Measurements from ENCODE around the gene MEIS2.

MEIS2 gene

DNA sequence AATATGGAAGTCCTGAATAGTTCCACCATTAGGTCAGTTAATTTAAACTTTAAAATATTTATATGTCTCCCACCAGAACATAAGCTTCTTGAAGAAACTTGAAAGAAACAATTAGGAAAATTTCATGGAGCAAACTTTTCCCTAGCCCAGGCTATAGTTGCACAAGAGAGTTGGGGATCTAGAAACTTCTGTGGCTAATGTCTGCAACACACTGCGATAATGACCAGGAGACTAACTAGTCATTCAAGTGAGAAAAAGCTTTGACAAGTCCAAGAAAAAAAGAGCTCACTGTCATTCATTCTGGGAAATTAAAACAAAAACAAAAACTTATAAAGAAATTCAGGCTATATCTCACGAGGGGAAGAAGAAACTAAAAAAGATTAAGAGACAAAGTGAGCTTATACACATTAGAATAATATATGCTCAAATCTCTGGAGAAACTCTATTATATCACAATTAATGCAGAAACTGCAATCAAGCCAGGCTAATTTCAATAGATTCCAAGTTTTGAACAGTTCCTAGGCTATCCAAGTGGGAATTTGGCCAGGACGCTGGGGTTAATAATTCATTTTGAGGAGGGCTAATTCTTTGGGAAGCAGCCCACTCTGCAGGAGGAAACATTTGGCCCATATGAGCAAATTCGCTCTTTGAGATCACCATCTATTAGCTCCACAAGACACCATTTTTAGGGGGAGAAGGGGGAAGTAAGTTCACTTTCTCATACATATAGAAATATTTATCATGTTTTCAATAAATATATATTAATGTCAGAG lies 134.6 kb downstream of the MEIS2 start:
- no peak for DNase-seq (ENCODE audit: extremely low spot score)
- CTCF ChIA-PET: interaction anchor here (1.2 to 1.3 kb wide), 3 partner anchors 8 to 20 kb away, joined by 3 to 4 read pairs (median 3); no protein-coding TSS in a partner anchor
- POLR2A ChIA-PET: no interaction called here
- TF ChIP-seq, protein P1, sequence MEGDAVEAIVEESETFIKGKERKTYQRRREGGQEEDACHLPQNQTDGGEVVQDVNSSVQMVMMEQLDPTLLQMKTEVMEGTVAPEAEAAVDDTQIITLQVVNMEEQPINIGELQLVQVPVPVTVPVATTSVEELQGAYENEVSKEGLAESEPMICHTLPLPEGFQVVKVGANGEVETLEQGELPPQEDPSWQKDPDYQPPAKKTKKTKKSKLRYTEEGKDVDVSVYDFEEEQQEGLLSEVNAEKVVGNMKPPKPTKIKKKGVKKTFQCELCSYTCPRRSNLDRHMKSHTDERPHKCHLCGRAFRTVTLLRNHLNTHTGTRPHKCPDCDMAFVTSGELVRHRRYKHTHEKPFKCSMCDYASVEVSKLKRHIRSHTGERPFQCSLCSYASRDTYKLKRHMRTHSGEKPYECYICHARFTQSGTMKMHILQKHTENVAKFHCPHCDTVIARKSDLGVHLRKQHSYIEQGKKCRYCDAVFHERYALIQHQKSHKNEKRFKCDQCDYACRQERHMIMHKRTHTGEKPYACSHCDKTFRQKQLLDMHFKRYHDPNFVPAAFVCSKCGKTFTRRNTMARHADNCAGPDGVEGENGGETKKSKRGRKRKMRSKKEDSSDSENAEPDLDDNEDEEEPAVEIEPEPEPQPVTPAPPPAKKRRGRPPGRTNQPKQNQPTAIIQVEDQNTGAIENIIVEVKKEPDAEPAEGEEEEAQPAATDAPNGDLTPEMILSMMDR (IDR thresholded peaks at IDR 0.05; ENCODE audit: control extremely low read depth, extremely low read depth, low read depth, missing control alignments): no peak

DNA sequence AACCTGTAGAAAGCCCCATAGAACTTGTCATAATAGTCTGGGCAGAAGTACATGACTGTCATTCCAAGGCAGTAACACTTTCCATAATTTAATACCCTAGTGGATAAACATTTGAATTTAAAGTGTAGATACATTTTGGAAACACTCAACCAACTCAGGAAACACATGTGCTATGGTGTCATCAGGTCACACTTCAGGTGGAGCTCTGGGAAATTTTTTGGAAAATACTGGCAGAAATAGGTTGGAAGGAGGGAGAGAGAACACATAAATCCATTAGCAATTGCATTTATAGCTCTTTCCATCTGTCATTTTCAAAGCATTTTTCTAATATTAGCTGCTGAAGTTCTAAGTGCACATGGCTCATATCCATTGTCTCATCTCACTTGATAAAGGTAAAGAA lies 135.7 kb downstream of the MEIS2 start:
- TF ChIP-seq, protein P1 (IDR thresholded peaks at IDR 0.05; ENCODE audit: control extremely low read depth, extremely low read depth, low read depth, missing control alignments): no peak
- POLR2A ChIA-PET: no interaction called here
- no peak for DNase-seq (ENCODE audit: extremely low spot score)
- CTCF ChIA-PET: interaction anchor here (1.2 to 1.3 kb wide), 2 partner anchors 16 to 19 kb away, joined by 3 read pairs; no protein-coding TSS in a partner anchor

GRCh38 chr15:36961956-36962355 lies 138.4 kb downstream of the MEIS2 start:
- TF ChIP-seq, protein P1 (IDR thresholded peaks at IDR 0.05; ENCODE audit: control extremely low read depth, extremely low read depth, low read depth, missing control alignments): no peak
- CTCF ChIA-PET: interaction anchor here (1.9 kb wide), 1 partner anchor 23 kb away, joined by 7 read pairs; no protein-coding TSS in a partner anchor
- POLR2A ChIA-PET: no interaction called here
- no peak for DNase-seq (ENCODE audit: extremely low spot score)

- CTCF ChIA-PET: interaction anchor here (1.9 to 2.2 kb wide), 2 partner anchors 8 to 22 kb away, joined by 7 to 9 read pairs; no protein-coding TSS in a partner anchor
Measured at GRCh38 chr15:36960947-36961227, 139.5 kb downstream of the MEIS2 start.

DNA sequence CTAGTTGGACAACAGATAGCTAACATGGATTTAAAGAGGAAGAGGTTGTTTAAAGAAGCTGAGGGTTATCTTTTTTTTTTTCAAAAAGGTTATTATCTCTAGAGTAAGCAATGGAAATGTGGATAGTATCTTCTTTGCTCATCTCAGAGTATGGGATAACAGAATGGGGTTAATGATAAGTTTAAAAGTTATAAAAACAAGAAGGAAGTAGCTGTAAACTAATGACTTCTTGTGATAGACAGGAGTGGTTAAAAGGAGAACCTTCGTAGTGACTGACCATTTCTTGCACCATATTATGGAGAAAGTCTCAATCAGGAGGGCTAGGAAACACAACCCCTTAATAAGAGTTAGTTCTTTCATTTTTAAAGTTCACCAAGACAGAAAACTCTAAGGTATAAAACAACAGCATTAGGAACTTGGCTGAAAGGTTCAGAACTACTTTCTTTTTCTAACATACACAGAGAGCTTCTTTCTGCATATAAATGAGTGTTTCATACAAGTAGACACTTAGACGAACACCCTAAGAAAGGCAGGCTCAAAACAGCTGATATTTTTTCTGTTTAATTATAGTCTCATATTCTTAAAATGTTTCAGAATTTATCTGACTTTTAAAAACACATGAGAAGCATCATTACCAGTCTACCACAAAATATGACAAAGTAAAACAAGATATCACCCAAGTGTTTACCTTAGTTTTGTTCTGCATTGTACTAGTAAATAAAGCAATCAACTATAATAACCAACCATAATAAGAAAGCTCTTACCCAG lies 140.0 kb downstream of the MEIS2 start:
- DNase-seq (ENCODE audit: extremely low spot score): no peak
- TF ChIP-seq, protein P1 (IDR thresholded peaks at IDR 0.05; ENCODE audit: control extremely low read depth, extremely low read depth, low read depth, missing control alignments): no peak
- CTCF ChIA-PET: interaction anchor here (1.9 to 2.2 kb wide), 2 partner anchors 9 to 22 kb away, joined by 7 to 9 read pairs; no protein-coding TSS in a partner anchor
- POLR2A ChIA-PET: no interaction called here

More at GRCh38 chr15:36960947-36961227, 139.5 kb downstream of the MEIS2 start:
- DNase-seq (ENCODE audit: extremely low spot score): no peak
- TF ChIP-seq, protein P1 (IDR thresholded peaks at IDR 0.05; ENCODE audit: control extremely low read depth, extremely low read depth, low read depth, missing control alignments): no peak
- POLR2A ChIA-PET: no interaction called here

GRCh38 chr15:36959746-36960145 lies 140.6 kb downstream of the MEIS2 start:
- ChIA-PET CTCF (interaction anchor here (2.2 kb wide), 1 partner anchor 9 kb away, joined by 9 read pairs; no protein-coding TSS in a partner anchor), POLR2A (no interaction called here)
- TF ChIP-seq, protein P1 (IDR thresholded peaks at IDR 0.05; ENCODE audit: control extremely low read depth, extremely low read depth, low read depth, missing control alignments): no peak
- DNase-seq (ENCODE audit: extremely low spot score): no peak

Data from GM10248 (cell line).